ENCODE results near the gene NSD1.
"Not testable (repeated sequence)": the region's sequence is repeated elsewhere in the genome, so short reads cannot be mapped to it uniquely, and the experiment has no call there.

NSD1 gene

DNA sequence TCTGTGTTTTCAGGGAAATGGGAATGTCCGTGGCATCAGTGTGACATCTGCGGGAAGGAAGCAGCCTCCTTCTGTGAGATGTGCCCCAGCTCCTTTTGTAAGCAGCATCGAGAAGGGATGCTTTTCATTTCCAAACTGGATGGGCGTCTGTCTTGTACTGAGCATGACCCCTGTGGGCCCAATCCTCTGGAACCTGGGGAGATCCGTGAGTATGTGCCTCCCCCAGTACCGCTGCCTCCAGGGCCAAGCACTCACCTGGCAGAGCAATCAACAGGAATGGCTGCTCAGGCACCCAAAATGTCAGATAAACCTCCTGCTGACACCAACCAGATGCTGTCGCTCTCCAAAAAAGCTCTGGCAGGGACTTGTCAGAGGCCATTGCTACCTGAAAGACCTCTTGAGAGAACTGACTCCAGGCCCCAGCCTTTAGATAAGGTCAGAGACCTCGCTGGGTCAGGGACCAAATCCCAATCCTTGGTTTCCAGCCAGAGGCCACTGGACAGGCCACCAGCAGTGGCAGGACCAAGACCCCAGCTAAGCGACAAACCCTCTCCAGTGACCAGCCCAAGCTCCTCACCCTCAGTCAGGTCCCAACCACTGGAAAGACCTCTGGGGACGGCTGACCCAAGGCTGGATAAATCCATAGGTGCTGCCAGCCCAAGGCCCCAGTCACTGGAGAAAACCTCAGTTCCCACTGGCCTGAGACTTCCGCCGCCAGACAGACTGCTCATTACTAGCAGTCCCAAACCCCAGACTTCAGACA lies 160.4 kb downstream of the NSD1 start:
- no peak for DNase-seq

DNA sequence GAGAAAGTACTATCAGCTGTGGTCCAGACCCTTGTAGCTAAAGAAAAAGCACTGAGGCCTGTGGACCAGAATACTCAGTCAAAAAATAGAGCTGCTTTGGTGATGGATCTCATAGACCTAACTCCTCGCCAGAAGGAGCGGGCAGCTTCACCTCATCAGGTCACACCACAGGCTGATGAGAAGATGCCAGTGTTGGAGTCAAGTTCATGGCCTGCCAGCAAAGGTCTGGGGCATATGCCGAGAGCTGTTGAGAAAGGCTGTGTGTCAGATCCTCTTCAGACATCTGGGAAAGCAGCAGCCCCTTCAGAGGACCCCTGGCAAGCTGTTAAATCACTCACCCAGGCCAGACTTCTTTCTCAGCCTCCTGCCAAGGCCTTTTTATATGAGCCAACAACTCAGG lies 161.1 kb downstream of the NSD1 start:
- no peak for DNase-seq

DNA sequence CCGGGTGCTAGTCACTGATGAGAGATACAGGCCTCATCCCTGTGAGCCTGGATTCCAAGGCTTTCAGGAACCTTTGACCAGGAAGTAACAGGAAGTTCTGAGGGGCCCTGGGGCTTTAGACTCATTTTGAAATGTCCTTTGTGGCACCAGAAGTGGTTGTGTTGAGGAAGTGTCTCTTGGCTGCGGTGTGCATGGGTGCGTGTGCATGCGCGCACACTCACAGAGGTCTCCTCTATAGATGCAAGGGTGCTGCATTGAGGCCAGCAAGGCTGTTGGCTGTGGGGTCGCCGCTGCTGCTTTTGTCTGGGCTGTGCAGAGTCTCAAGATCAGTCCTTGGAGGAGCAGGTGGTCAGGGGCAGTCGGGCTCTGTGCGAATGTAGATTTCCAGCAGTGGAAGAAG lies 162.4 kb downstream of the NSD1 start:
- no peak for DNase-seq

DNA sequence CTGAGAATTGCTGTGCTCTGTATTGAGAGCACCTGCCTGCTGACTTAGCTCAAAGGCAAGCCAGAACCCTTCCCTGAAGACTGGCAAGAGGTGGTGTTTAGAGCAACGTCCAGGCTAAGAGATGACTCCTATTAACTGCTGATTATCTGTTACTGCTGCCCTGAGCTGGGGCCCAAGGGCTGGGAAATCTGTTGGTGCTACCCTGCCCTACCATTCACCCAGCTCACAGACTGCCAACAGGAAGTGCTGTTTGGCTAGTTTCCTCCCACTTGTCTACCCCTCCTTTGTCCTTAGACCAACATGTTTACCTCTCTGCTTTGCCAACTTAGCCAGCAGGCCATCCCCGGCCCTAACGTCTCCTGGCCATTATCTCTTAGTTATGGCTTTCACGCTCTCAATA lies 163.0 kb downstream of the NSD1 start:
- DNase-seq, result no peak

DNA sequence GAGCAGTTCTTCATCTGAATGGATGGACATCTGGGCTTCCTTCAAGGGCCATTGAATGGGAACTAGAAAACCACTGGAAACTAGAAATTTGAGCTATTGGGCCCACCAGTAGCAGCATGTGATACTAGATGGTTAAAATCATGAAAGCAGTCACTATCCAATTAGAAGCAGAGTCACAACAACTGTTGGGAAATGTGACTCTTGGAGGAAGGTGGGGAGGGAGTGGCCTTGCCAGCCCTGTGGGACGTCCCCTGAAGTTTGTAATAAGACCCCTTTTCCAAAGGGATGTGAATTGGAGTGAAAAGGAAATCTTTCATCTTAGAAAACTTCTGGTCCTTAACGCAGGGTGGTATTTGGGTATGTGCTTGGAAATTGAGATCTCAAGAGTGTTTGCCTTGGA lies 164.3 kb downstream of the NSD1 start:
- DNase-seq, result no peak

DNA sequence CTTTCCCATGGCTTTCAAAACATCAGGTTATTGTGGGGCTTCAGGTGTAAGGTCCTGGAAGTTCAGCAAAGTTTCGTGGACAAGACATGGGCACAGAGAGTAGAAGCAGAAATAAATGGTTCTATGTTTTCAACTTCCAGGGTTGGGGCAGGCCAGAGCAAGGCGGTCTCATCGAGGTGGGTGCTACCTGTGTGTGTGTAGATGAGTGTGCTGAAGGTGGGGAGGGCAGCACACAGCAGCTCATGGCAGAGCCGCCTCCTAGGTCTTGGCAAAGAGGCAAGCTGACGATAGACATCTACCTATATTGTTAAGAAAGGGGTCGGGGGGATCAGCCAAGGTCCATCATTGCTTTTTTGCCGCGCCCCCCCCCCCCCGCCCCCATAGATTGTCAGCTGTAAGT lies 166.1 kb downstream of the NSD1 start:
- no peak for DNase-seq

DNA sequence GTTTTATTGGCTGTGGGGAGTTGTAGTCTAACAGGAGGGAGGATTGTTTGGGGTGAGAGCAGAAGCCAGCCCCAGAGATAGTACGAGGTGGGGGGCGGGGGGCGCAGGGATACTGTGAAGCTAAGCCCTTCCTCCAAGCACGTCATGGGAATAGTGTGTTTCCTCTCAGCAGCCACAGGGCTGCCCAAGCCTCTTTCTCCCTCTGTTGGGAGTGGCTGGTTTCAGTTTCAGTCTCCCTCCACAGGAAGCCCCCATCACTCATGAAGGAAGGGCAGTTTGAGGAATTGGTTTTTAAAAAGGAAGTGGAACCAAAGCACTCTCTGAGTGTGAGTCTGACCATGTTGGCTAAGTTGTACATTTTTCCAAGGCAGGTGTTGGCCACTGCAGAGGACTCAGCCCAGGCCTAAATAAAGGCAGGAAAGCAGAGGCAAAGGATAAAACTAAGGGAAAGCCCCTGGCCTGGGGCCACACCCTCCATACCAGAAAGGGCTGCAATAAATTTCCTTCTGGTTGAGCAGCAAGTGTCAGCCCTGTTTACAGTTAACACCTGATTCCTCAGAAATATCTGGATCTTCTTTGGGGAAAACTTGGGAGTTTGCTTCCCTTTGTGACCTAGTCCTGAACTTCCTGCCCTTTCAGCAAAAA lies 166.8 kb downstream of the NSD1 start:
- peak; percentile 26 for DNase-seq

DNA sequence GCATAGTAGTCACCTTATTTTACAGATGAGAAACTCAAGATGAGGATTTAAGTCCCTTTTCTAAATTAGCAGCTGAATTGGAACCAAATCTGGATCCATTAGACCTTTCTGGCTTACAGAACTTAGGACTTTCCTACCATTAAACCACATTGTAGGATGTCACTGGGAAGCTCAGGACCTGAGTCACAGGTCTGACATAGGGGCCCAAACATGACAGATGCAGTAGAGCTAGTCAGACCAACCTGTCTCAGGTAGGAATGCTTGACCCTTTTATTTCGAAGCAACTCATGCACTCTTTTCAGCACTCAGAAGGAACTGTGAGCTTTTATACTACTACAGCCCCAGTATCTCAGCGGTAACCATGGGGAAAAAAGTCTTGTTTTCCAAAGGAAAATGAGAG lies 167.4 kb downstream of the NSD1 start:
- DNase-seq, result no peak

DNA sequence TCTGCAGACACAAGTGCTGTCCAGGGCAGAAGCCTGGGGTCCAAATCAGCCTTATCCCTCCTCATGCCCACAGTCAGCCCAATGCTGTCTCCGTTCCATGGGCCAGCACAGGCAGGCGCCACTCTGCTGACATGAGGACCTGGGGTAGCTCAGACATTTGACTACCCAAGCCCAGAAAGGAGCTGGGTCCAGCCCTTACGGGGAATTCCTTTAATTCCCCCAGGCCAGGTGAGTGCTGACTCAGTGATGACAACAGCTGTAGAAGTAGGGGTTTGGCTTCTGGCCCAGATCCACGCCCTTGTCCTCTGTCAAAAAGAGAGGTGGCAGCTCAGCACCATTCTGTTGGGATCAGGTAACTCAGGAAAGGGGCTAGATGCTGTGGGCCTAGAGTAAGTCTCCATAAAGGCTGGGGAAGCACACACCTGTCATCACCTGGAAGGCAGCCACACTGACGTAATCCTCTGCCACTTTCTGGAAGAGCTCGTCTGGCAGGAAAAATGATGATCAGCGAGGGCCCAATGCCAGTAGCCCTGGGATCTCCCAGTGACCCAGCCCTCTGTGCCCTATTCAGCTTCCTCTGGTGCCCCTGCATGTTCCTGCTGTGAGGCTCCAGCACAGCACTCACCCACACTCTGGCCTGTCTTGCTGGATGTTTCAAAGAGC lies 168.1 kb downstream of the NSD1 start:
- DNase-seq, result no peak

DNA sequence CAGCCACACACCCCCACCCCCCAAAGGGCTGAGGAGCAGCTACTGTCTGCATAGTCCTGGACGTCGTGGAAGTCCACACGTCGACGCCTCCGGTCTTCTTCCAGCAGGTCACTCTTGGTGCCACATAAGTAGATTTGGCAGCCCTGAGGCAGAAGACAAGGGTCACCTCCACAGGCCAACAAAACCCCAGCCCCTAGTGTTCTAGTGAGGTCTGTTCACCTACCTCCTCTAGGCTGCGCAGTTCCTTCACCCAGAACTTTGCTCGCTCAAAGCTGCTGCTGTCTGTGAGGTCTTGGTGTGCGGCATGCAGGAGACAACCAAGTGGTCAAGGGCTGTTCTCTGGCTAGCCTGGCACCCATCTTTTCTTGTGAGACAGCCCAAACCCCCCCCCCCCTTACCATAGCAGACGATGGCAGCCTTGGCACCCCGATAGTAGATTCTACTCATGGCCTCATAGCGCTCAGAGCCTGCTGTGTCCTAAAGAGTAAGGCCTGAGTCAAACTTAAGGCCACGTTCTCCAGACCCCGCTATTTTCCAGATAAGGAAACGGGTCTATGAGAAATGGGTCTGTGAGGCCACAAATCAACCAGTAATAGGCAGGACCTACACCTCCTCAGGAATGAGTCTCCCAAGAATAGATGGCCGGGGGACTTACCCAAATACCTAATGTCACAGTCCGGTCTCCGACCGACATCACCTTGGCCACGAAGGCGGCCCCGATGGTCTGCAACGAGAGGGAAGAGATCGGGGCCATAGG lies 169.0 kb downstream of the NSD1 start:
- no peak for DNase-seq

DNA sequence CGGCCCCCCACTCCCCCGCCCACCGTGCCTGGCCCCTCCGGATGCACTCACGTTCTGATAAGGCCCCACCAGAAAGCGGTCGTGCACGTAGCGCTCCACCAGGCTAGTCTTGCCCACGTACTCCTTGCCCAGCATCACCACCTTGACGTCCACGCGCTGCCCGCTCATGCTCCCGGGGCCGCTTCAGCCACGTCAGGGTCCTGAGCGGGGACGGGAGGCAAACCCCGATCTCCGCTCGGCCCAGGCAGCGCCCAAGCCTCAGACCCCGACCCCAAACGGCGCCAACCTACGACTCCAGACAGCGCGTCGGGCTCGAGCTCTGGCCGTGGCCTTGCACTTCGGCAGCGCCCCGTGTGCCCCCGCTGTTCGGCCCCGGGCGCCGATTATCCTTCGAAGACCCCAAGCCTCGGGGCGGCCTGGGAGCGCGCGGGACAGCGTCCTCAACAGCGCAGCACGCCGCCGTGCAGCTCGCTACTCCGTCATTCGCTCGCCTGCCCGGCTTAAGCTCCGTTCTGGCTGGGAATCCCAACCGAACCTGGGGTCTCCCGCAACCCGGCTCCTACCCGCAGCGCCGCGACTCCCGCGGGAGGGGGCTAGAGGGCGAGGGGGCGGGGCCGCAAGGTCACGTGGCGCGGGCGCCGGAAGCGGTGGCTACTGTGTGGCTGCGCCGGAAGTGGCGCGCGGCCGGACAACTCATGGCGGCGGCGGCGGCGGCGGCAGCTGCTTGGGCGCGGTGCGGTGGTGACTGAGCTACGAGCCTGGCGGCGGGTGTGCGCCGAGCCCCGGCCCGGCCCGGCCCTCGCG lies 169.8 kb downstream of the NSD1 start, which contains the start of the genes PRELID1 and RAB24:
Gene PRELID1 (plus strand): TSS at position 679 of the 804 bp plus-strand sequence. CDS start 187 bp downstream, outside the sequence.
Gene RAB24 (minus strand): TSS at position 599 of the 804 bp plus-strand sequence. CDS start 431 bp downstream, at position 168.
- DNase-seq, result peak; percentile 85

DNA sequence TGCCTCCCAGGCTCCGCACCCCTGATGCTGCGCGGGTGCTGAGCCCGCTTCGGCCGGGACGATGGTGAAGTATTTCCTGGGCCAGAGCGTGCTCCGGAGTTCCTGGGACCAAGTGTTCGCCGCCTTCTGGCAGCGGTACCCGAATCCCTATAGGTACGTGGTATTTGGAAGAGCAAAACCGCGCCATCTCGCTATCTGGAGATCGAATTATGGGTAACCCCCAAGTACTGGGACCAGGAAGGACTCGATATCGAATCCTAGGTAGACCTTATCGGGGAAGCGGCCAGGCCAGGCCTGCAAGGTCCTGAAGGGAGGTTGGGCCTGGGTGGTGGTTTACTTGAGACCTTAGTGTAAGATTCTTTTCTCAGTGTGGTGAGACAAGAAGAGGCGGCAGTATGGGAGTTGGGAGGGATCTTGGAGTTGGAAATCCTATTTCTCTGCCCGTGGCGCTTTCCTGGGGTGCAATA lies 170.4 kb downstream of the NSD1 start:
- no peak for DNase-seq

DNA sequence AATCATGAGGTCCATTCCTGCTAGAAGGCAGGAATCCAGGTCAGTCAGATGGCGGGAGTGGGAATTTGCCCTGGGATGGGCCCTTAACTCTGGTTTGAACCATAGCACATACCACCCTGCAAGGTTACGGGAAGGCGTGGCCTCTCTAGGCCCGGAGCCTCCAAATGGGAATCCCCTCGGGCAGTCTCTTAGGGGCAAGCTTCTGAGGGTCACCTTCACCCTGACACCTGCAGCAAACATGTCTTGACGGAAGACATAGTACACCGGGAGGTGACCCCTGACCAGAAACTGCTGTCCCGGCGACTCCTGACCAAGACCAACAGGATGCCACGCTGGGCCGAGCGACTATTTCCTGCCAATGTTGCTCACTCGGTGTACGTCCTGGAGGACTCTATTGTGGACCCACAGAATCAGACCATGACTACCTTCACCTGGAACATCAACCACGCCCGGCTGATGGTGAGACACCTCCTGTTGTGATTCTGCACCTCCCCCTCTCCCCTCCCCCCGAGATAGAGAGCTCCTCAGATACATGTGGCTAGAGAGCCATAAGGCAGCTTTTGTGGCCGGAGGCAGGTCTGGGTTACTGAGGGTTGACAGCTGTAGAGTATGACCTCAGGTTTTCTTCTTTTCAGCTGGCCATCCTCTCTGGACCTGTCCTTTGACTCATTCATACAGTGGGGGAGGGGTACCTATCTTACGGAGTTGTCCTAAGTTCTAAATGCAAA lies 171.0 kb downstream of the NSD1 start:
- DNase-seq, result no peak

DNA sequence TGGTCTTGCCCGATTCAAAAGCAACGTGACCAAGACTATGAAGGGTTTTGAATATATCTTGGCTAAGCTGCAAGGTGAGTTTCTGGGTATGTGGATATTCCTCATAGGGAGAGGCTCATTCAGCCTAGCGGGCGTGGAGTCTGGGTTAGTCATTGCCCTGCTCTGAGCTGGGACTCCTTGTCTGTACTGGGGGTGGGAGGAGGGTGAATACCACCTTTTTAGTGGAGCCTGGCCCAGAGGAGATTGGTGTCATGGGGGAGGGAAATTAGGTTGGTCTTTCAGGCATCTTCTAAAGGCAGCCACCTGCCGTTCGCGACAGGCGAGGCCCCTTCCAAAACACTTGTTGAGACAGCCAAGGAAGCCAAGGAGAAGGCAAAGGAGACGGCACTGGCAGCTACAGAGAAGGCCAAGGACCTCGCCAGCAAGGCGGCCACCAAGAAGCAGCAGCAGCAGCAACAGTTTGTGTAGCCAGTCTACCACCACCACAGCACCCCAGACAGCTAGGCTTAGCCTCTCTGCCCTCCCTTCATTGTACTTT lies 172.6 kb downstream of the NSD1 start:
- DNase-seq, result not testable (repeated sequence)

DNA sequence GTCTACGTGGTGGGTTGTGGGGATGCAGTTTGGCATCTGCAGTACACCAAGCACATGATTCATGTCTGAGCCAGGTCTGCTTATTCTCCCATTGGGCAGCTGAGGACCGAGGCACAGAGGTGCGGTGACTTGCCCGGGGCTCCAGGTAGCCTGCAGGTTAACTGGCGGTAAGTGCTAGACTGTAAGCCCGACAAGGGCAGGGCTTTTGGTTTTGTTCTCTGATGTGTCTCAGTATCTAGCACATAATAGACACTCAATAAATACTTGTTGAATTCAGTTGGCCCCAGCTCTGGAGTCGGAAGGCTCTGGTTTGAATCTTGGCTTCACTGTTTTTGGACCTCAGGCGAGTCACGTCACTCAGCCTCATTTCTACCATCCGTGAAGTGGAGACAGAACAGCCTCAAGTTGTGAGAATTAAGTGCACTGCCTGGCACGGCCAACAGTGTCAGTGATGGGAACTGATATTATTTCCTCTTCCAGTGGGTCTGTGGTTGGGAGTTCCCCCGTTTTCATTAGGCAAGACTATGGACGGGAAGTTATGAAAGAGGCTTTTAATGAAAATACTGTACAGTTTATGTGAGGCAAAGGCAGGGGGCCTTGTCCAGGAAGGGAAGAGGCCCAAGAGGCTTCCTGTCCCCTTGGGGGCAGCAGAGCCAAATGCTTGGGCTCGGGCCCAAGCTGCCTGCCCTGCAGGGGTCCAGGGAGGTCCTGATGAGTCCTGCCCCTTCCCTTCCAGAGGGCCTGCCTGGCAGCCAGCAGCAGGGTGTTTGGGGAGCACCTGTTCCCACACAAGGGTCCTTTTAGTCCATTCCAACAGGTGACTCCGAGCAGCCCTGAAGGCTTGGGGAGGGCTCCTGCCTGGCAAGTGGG lies 173.3 kb downstream of the NSD1 start:
- DNase-seq, result no peak

DNA sequence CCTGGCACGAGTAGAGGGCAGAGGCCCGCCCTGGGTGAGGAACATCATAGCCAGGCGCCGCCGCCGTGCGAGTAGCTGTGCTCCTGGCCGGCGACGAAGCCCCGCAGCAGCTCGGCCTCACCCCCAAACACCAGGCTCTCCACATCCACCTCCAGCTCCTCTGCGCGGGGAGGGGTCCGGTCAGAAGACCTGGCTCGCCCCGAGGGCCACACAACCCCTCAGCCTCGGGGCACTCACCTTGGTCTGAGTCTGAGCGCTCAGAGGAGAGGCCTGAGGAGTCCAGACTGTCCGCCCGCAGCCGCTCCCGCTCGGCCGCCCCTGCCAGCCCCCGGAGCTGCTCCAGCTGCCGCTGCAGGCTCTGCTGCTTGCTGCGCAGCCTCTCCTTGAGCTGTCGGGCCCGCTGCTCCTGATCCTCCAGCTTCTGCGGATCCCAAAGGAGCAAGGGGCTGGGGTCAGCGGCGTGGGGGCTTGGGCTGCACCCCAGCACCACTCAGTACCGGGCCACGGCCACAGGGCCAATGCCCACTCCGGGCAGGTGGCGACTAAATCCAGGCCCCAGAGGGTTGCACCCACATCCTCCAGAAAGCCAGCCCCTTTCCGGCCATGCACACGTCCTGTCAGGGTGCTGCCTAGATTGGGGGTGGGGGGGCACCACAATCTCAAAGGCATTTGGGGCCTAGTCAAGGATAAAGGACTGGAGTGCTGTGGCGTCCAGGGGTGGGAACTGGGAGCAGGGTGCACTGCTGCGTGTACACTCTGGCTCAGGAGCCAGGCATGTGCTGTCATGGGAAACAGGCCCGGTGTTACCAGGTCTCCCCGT lies 174.2 kb downstream of the NSD1 start:
- DNase-seq, result no peak

DNA sequence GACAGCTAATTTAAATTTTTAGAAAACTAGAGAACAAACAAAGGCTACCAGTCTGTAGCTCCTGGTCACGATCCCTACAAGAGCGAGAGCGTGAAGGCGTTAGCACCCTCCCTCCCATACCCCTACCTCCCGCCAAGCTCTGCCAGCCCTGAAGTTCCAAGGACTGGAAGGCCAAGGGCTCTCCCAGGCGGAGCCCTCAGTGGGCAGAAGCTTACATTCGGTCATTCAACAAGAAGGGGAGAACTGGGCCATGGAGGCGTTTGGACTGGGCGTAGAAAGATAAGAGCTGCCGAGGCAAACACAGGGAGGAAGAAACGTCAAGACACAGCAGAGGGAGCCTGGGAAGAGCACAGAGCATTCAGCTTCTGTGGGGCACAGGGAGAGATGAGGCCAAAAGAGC lies 175.2 kb downstream of the NSD1 start:
- DNase-seq, result no peak

DNA sequence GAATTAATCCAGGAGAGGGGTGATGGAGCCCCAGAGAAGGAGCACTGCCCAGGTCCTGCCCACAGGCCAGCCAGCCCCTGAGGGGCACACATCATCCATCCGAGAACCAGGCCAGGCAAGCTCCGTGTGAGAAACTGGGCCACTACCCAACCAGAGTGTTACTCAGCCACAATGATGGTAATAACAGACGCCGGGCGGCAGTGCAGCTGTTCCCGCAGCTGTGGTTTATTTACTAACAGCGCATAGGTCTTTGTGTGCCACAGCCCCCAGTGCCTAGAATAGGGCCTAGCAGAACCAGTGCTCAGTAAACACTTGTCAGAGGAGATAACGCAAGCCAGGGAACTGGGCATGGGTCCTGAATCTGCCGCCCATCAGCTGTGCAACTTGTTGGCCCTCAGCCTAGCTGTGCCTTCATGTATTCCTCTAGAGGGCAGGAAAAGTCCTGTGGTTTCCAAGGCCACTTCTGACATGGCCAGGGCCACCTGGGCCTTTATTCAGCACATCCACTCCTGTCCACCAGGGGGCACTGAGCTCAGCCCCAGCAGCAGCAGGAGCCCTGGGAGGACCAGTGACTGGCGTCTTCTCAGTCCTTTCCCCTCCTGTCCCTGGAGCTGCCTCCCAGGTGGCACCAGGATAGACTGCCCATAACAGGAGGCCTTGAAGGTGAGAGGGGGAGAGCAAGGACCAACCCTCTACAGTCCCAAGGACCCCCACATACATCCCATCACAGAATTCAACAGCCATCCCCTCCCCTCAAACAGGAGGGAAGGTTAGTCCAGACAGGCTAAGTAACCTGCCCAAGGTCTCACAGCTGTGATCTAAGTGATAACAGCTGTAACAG lies 176.0 kb downstream of the NSD1 start:
- peak; percentile 61 for DNase-seq

Measured in activated effector memory CD4-positive, alpha-beta T cell treated with Interleukin-2 at 50 U/mL for 16 hours (primary cell).